Activated CD4-positive, CD25-positive, alpha-beta regulatory T cell (primary cell): ENCODE data around the gene C2CD2.

ENCODE experiments used
- DNase-seq, 4 experiments: peaks; one replicate each; lab custom pipeline; 2025; lab: John Stamatoyannopoulos, UW

The C2CD2 gene

DNA sequence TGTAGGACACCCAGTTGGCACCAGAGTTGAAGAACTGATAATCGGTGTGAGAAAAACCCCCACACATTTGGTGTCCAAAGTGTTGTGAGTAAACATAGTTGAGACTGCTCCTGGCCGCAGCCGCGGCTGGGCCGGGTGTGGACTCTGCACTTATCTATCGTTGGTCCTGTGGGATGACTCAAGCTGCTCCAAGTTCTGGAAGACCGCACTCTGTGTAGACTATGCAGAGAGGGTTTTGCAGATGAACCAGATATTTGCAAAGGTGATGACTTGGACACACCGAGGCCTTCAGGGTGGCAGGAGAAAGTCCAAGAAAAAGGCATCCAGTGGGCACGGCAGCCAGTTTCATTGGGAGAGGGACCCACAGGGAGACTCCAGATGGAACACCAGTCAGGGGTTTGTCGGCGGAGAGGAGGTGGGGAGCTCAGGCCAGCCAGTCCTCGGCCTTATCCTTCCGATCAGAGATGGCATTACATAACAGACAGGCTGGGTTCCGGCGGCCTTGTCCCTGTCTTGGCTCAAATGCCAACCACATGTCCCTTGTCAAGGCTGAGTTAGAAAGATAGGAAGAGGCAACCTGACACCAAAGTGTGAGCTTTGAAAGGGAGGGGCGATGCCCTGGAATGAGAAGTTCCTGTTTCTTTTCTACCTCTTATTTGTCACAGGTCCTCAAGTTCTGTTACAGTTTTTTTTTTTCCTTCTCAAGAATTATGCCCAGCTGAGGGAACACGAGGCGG is 21.1 kb downstream of the C2CD2 start:
- no peak for DNase-seq

DNA sequence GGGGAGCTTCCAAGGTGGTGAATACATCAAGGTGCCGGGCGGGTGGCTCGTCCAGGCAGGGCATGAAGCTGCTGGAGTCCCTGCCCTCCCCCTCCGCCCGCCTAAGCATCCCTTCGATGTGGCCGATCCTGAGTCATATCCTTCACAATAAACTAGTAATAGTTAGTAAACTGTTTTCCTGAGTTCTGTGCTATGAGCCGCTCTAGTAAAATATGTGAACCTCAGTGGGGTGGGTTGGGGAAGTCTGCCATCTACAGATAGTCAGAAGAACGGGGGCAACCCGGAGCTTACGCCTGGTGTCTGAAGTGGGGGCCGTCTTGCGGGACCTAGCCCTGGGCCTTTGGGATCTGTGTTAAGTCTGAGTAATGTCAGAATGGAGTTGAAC is 21.6 kb downstream of the C2CD2 start:
- DNase-seq = no peak

DNA sequence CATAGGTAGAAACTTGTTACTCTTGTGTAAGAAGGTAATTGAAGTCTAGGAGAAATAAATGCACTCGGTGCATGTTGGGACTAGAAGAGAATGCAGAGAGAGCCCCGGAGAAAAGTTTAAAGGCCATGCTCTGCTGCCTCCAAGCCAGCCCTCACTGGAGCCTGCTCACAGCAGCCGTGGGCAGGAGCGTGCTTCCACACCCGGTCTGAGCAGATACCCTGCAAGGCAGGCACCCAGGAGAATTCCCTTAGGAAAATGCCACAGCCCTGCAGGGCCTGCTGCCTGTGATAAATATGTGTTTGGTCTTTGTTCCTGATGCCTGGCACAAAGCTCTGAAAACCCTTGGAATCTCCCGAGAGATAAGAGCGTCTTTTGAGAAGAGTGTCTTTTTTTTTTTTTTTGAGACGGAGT is 22.8 kb downstream of the C2CD2 start:
- no peak for DNase-seq

DNA sequence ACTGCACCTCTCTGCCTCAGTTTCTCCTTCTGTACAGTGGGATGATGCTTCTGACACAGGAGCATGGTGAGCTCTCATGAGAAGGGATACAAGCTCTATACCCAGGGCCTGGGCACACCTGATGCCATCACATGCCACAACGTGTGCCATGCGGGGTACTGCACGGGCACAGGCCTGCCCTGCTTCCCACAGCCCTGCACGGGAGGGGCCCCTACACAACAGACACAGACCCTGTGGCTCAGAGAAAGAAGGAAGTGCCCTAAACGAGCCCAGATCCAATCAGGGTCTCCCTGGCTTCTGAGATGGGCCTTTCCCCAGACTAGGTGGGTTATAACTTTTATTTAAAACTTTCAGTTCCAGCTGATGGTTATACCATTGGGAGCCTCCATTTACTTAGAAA is 24.6 kb downstream of the C2CD2 start:
- no peak for DNase-seq

DNA sequence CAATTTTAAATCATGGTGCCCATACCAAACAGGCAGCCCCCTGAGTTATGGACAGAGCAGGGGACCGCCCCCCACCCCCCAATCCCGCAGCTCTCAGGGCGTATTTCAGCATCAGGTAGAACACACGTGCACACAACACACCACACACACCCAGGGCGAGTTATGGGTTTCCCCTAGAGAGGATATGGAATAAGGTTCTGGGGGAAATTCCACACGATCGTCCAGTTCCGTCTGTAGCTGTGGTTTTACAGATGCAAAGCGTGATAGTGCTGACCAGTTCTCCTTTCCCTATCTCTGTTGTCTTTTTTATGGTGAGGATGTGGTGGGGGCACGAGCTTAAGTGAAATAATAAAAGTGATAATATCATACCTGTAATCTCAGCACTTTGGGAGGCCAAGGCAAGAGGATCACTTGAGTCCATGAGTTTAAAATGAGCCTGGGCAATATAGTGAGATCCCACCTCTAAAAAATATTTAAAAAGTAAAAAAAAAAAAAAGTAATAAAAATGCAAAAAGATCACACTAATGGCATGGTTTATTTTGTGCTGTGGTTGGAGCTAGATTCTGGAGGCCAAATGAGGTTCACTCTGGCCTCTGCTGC is 25.1 kb downstream of the C2CD2 start:
- DNase-seq = no peak

DNA sequence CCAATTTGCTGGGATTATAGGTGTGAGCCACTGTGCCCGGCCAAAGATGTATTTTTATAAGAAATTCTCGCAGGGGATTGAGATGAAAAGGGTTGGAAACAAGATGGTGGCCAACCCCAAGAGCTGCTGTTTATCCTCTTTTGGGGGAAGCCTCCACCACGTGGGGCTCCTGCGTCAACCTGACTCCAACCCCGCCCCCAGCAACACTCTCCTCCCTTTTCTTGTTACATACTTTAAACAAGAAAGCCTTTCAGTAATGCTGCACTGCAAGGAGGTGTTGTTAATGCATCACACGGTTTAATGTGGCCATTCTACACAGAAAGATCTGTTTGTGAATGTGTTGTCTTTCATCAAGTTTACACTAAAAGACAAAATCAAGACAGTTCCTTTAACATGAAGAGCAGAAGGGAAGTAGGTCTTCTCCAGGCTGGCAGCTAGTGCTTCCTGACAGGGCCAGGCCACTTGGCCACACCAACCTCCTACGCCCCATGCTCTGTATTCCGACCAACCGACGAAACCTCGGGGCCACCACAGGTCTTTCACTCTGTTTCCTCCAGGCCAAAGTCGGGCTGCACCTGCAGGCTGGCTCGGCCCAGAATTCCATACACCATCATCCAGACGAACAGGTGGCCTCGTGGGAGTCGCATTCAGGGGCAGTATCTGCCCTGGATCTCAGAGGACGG is 25.9 kb downstream of the C2CD2 start:
- DNase-seq = no peak

DNA sequence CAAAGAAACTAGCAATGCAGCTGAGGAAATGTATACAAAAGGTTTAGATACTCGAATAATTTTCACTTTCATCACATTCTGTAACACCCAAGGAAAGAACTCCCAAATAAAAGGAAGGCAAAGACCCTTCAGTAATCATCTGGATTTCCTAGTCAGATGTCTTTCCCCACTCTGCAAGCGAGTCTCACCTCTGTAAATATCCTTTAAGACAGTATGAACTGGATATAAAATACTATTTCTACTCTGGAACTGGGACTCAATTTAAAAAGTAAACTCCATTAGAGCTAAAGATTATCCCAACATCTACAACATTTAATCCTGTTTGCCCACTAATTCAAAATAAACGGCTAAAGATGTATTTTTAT is 27.0 kb downstream of the C2CD2 start:
- DNase-seq = no peak

DNA sequence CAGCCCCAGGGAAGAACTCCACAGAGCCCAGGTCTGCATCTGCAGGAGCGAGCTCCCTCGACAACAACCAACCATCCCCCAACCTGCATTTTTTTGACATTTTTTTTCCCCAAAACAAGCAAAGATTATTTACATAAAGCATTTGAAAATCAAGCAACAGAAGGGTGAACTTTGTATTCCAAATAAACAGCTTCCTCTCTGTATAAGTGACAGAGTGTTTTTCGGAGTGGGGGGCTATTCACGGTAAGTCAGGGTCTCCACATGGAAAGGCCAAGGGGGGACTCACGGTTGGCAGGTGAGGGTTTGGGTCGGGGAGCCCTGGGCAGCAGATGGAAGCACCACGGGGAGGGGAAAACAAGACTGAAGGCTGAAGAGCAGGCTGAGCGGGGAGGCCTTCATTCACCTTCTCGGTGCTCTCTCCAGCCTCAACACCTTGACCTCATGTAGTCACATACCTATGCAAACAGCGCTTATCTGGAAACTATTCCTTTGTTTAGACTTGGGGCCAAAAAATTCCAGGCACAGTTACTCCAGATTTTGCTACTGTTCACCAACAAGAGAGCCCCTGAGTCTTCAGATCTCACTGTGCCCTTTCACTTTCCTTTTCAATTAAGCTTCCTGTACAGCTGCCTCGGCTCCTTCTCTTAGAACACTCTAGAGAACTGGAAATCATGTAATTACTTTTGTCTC is 27.6 kb downstream of the C2CD2 start:
- DNase-seq = peak in 1 of 4 experiments; percentile 13

DNA sequence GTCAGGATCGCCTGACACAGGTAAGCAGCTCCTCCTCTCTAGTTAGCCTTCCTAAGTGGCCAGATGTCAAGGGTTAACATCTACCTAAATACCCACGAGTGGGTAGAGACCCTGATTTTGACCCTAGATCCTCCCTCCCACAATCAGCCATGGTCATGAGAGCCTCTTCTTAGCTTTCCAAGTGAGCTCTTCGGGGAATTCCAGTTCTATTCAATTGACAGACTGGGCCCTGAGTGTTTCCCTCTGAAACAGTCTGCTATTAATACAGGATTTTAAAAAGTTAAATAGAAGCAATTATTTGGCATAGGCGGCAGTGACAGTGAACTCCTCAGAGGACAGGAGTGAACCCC is 28.1 kb downstream of the C2CD2 start:
- DNase-seq = no peak

DNA sequence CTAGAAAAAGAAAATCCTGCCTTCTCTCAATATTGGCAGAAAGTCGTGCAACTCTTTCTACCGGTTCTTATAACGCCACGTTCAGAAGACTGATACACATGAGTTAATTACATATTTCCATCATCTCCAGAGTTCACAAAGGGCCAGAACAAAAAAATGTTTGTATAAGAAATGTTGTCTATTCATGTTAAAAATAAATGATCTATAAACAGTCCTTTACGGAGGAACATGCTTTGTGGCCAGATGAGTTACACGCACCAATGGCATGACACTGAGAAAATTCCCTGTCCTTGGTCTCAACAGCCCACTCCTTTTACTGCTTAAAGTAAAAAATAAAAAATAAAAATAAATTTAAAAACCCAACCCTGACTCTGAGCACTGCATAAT is 29.5 kb downstream of the C2CD2 start:
- DNase-seq = no peak

DNA sequence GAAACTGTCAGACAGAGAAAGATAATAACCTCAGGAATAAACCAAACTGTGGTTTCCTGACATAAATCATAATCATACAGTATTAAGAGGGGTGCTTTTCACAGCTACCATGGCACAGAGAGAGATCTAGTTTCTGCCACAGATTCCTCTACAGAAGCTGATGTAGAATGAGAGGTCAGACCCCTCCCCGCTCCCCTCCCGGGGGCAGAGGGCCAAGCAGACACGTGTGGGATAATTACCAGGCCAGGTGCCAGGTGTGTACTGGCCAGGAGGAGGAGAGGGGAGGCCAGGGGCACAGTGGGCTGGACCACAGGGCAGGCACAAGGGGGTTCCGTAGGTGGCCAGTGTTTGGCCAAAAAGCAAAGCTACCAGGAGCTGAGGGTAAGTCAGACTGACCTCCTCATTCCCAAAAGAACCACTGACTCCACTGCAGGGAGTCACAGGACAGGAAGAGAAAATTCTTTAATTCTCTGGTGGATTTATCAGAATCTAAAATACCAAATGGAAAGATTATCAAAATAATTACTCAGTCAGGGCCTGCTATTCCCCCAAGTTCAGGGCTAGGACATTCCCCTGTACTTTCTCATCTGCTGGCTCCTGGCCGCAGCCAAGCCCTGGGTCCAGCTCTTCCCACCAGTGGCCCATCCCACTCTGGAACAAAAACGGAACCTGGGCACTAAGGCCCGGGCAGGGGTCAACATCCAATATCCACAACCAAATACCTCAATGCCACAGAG is 30.0 kb downstream of the C2CD2 start:
- no peak for DNase-seq

DNA sequence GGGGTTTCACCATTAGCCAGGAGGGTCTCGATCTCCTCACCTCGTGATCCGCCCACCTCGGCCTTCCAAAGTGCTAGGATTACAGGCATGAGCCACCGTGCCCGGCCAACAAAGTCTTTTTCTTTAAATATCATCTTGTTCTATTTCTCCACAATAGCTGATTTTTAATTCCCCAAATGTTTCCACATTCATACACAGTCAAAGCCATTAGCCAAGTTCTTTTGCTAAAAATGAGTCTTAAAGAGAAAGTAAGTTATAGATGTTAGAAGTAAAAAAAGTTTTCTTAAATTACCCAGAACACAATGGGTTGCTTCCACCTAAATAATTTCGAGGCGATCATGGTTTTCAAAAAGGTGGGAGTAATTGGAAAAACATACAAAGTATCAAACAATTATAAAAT is 30.6 kb downstream of the C2CD2 start:
- DNase-seq = no peak

DNA sequence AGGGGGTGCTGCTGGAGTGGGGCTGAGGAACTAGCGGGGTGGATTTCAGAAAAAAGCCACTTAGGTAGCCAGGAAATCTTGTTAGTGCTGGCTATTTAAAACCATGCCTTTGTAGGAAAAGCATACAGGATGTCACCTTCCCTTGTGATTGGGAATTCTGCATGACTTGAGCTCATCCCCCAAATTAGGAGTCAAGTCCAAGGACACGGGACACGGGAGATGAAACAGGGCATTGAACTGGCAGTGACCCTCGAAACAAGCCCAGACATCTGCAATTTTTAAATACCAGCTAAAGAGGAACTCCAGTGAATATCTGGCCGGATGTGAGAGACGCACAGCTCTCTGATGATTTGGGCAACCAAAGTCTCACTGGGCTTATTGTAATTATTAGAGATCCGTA is 32.8 kb downstream of the C2CD2 start:
- no peak for DNase-seq

DNA sequence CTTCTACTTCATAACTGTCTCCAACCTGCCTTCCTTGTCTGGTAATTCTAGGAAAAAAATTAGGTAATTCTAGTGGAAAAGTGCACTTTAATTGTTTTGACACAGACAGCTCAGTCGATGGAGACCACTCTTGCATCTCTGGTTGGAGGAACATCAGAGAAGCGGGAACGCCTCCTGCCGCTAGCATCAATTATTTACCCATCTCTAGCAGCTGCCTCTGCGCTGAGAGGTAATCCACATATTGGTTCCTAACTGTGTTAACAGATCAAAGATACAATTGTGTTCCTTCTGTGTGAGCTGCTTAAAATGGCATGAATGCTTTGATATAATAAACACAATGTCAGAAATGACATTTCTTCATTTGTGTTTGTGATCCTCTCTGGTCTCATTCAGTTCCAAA is 33.3 kb downstream of the C2CD2 start:
- DNase-seq = no peak

DNA sequence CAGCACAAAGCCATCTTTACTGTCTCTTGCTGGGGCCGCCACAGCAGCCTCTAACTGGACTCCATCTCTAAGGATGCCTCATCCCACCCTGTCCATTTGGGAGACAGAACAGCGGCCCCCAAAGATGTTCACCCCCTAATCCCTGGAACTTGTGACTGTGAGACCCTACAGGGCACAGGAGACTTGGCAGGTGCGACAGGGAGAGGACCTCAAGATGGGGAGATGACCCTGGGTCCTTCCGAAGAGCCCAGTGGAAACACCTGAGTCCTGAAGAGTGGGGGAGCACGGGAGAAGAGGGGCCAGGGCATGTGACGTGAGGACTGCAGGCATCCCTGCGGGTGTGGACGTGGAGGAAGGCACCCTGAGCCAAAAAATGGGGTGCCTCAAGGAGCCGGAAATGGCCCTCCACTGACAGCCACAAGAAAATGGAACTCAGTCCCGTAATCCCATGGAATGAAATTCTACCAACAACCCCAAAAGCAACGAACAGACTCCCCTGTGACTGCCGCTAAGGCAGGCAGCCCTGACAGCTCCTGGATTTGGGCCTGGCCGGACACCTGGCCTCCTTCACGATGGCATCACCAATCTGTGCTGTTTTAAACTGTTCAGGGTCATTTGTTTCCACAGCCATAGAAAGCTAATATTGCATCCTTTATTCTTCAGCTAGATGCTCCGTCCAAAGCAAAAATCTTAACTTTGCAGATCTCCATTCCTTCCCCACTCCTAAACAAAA is 34.0 kb downstream of the C2CD2 start:
- no peak for DNase-seq

DNA sequence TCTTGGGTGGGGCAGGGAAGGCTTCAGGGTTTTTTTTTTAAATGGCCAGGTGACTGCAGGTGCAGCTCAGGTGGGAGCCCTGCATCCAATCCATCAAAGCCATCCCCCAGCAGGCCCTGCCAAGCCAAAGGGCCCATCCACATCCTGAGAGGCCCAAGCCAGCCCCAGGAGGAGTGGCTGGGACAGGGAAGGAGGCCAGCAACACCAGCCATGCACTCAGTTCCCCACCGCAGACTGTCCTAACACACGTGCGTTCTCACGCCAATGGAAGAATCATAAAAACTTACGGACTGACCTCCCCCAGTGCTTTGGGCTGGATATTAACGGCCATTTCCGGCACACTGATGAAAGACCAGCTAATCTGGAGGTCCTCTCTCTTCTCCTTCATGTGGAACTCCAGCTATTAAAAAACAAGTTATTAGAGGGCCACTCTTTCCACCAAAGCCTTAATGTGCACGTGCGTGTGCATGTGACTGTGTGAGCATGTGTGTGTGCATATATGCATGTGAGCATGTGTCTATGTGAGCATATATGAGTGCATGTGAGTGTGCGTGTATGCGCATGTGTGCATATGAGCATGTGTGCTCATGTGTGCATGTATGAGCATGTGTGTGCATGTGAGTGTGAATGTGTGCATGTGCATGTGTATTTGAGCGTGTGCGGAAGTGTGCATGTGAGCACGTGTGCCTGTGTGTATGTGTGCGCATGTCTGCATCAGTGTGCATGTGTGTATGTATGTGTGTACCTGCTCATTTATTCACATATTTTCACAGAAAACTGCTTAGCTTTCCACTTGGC is 35.1 kb downstream of the C2CD2 start:
- DNase-seq = no peak

DNA sequence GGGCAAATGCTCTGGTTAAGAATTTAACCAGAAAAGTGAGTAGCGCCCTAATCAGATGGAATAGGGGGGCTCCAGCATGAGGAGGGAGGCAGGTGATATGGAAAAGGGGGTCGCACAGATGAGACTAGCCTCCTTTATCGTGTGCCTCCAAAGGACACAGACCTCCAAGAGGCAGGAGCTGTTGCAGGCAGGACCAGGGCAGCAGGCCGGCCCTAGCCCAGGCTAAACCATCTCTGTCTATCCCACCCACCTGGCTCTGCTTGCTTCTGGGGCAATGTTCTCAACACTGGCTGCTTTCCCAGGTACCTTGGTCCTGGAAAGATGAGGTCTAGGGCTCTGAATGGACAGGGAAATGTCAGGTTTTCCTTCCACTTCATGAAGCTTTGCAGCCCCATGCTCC is 36.3 kb downstream of the C2CD2 start:
- DNase-seq = no peak

DNA sequence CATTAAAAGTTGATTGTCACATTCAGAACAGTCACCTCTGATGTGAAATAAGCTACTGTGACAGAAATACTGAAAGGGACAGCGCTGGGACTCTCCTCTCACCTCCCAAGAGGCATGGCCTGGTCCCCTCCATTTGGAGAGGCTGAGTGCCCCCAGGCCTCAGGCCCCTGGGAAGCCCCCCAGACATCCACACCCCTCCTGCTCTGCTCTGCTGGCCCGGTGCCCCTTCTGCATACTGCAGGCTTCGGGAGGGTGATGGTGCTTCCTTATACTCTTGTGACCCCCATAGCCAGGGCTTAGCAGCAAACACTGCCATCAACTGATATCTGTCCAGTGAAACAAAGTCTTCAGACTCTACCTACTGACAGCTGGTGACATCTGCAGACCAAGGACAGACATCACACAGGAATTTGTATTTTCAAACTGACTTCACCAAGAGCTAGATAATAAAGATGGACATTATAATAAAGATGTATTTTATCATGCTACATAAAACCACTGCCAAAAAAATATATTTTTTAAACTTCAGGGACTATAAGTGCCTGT is 36.9 kb downstream of the C2CD2 start:
- DNase-seq = no peak

DNA sequence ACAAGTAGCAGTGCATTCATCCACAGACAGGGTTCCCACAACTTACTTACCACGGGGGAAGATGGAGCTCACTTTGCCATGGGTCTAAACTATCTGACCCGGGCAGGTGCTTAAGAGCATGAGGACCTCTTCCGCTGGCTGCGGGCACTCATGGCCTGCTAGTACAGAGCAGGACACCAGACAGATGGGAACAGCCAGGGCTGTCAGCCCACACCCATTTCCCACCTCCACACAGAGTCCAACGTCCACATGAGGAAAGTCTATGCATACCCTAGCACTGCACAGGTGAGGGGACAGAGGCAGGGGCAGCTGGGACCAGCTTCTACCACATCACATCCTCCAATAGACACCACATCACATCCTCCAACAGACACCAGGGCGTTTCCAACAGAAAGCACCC is 38.9 kb downstream of the C2CD2 start:
- no peak for DNase-seq

DNA sequence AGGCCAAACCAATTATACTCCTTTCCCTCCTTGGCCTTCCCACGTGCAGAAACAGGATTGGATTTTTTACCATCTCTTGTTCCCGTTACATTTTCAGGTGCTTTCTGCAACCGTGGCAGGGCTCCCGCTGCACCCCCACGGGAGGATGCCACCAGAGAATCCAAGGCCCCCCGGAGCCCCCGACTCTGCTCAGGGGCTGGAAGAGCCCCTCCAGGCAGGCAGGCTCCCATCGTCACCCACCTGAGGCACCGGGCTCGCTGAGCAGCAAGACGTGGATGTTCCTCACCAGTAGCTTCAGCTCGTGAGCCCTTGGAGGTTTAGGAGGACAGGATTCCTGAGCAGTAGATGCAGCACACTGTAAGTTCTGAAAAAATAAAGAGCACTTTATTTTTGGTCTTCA is 39.5 kb downstream of the C2CD2 start:
- no peak for DNase-seq

DNA sequence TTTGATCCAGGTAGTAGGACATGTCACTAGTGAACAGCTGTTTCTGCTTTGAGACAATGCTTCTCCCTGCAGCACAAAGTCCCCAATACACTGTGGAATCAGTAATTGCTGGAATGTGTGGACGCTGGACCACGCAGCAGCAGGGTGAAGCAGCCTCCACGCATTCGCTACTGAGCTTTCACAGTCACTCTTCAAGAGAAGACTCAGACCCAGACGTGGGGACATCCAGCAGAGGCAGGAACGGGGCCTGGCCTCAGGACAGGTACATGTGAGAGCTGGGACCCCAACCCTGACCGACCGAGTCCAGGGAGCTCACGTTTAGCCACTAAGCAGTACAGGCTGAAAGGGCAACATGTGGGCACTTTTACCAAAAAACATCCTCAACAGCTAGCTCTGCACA is 40.6 kb downstream of the C2CD2 start:
- no peak for DNase-seq
